ENCODE data around the gene APOL2. TPM values are rescaled to one million over a fixed set of nuclear protein-coding genes. Genes with fewer than 3 reads are reported as not detected.

The APOL2 gene
- total RNA-seq, 1 donor from 2014 or later: 38.3 TPM

DNA sequence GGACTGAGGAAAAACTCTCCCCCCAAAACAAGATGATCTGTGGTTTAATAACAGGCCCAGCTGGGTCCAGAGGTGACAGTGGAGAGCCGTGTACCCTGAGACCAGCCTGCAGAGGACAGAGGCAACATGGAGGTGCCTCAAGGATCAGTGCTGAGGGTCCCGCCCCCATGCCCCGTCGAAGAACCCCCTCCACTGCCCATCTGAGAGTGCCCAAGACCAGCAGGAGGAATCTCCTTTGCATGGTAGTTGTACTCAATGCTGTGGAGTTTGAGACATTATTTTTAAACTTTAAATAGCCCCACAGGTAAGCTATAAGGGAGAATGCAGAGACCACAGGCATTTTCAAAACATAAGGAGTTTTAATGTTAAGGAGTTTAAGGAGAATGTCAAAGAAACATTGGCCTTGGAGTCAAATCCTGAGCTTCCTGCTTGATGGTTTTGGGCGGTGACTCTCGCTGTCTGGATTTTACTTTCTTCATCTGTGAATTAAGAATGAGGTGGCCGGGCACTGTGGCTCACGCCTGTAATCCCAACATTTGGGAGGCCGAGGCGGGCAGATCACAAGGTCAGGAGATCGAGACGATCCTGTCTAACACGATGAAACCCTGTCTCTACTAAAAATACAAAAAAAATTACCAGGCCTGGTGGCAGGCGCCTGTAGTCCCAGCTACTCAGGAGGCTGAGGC is 20.4 kb upstream of the APOL2 start:
- POLR2A ChIA-PET: interaction anchor here (0.6 kb wide), 1 partner anchor 21 kb away, joined by 5 read pairs; no protein-coding TSS in a partner anchor
- ATAC-seq (ENCODE audit: low read depth) (no peak), DNase-seq (no peak)
- Mint-ChIP-seq H3K4me1 (peaks cover 16% of the 10 kb centered on the region), H3K27me3 (no peaks in the 10 kb centered on the region), H3K27ac (no peak overlapping the region), H3K4me3 (no peak overlapping the region), H3K9me3 (no peaks in the 10 kb centered on the region), H3K36me3 (ENCODE audit: low read depth) (peaks cover 51% of the 10 kb centered on the region)
- intact Hi-C loops (cut with micrococcal nuclease): no loop called here
- TF ChIP-seq, protein P1, sequence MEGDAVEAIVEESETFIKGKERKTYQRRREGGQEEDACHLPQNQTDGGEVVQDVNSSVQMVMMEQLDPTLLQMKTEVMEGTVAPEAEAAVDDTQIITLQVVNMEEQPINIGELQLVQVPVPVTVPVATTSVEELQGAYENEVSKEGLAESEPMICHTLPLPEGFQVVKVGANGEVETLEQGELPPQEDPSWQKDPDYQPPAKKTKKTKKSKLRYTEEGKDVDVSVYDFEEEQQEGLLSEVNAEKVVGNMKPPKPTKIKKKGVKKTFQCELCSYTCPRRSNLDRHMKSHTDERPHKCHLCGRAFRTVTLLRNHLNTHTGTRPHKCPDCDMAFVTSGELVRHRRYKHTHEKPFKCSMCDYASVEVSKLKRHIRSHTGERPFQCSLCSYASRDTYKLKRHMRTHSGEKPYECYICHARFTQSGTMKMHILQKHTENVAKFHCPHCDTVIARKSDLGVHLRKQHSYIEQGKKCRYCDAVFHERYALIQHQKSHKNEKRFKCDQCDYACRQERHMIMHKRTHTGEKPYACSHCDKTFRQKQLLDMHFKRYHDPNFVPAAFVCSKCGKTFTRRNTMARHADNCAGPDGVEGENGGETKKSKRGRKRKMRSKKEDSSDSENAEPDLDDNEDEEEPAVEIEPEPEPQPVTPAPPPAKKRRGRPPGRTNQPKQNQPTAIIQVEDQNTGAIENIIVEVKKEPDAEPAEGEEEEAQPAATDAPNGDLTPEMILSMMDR (IDR thresholded peaks at IDR 0.05): no peak
- CTCF ChIA-PET: no interaction called here

DNA sequence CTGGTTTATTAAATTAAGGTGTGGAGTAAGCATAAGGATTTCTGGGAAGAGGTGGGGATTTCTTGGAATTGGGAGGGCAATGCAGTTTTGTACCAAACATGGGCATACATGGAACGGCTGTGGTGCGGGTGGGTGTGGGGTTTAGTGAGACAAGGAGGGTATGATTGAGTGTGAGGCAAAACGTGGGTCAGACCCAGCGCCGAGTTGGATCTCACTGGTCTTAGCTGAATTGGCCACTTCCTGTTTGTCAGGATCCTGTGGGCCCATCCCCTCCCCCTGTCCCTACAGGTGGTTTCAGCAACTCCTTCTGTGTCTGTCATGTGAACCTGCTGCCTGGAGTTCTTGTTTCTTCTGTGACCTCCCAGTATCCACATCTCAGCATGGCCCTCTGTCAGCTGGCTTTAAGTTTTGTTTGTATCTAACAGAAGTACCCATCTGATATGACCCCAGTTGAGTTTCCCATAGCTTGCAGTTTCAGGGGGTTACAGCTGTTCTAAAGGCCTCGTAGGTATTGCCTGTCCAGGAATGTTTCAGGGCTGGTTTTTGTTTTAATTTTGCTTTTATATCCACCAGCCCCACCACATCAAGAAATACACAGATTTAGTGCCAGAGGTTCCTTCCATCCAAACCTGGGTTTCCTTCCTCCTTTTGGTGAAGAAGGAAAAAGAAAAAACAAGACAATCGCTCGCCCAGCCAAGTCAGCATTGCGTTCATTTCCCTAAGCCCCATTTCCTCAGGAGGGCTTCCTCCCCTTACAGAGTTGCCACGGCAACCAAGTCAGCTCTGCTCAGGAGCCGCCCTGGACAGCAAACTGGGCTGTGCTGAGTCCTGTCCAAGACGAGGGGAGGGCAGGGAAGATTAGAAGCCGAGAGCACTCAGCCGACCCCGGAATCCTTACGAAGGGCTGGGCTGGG is 19.6 kb upstream of the APOL2 start:
- no peak overlapping the region for H3K27ac Mint-ChIP-seq
- ATAC-seq (ENCODE audit: low read depth) (peak; percentile 5), DNase-seq (no peak)
- H3K27me3 Mint-ChIP-seq: no peaks in the 10 kb centered on the region
- H3K4me3 Mint-ChIP-seq: no peak overlapping the region
- intact Hi-C loops (cut with micrococcal nuclease): no loop called here
- TF ChIP-seq, protein P1 (IDR thresholded peaks at IDR 0.05): no peak
- POLR2A ChIA-PET: interaction anchor here (1.1 kb wide), 1 partner anchor 21 kb away, joined by 3 read pairs; no protein-coding TSS in a partner anchor
- H3K36me3 Mint-ChIP-seq (ENCODE audit: low read depth): peaks cover 48% of the 10 kb centered on the region
- H3K9me3 Mint-ChIP-seq: no peaks in the 10 kb centered on the region
- H3K4me1 Mint-ChIP-seq: peaks cover 19% of the 10 kb centered on the region
- CTCF ChIA-PET: no interaction called here

DNA sequence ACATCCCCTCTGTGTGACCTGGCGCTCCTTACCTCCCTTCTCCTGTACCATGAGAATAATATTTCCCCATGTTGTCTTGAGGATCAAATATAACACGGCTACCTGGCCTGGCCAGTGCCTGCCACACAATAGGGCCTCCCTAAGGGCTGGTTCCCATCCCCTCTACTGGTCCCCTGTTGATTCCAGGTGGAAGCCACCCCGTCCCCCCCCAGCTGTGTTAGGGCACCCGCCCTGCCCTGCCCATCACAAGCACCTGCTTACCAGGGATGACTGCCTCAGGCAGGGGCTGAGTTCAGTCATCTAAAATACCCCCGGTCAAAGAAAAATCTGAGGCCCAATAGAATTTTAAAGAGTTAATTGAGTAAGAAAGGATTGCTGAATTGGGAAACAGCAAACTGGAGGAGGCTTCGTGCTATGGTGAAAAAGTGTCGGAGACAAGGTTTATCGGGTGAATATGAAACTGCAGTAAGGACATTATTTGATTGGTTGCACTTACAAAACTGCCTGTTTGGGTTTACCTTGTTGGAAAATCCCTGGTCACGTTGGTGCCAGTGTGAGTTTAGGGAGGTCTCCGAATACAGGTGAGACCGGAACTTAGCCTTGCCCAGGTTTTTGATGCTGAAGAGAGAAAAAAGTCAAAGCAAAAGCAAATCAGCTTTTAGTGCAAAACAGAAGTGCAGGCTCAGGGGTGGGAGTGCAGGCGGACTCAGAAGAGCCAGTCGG is 18.8 kb upstream of the APOL2 start:
- ATAC-seq (ENCODE audit: low read depth) (no peak), DNase-seq (no peak)
- POLR2A ChIA-PET: interaction anchor here (1.1 kb wide), 1 partner anchor 20 kb away, joined by 3 read pairs; no protein-coding TSS in a partner anchor
- H3K27me3 Mint-ChIP-seq: no peaks in the 10 kb centered on the region
- TF ChIP-seq, protein P1 (IDR thresholded peaks at IDR 0.05): no peak
- H3K27ac Mint-ChIP-seq: no peak overlapping the region
- CTCF ChIA-PET: no interaction called here
- peaks cover 41% of the 10 kb centered on the region for H3K36me3 Mint-ChIP-seq (ENCODE audit: low read depth)
- no peak overlapping the region for H3K4me3 Mint-ChIP-seq
- H3K4me1 Mint-ChIP-seq: peaks cover 27% of the 10 kb centered on the region
- H3K9me3 Mint-ChIP-seq: no peaks in the 10 kb centered on the region
- intact Hi-C loops (cut with micrococcal nuclease): no loop called here

DNA sequence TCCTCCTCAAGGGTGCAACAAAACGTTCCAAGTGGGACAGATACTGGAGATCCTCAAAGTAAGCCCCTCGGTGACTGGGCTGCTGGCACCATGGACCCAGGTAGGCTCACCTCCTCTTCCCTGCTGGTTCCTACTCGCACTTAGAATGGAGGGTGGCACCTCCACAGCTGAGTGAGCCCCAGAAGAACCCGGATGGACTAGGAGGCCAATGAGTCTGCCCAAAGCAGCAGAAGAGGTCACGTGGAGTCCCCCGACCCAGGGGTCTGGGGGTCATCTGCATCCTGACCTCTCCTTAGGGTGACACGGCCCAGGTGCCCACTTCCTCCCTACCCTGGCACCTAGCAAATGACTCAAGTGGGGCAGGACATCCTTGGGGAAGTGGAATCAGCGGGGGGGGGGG is 18.0 kb upstream of the APOL2 start:
- DNase-seq (no peak), ATAC-seq (ENCODE audit: low read depth) (no peak)
- H3K27ac Mint-ChIP-seq: no peak overlapping the region
- peaks cover 38% of the 10 kb centered on the region for H3K36me3 Mint-ChIP-seq (ENCODE audit: low read depth)
- CTCF ChIA-PET: no interaction called here
- no peak overlapping the region for H3K4me3 Mint-ChIP-seq
- H3K27me3 Mint-ChIP-seq: no peaks in the 10 kb centered on the region
- H3K9me3 Mint-ChIP-seq: no peaks in the 10 kb centered on the region
- POLR2A ChIA-PET: no interaction called here
- TF ChIP-seq, protein P1 (IDR thresholded peaks at IDR 0.05): no peak
- peaks cover 34% of the 10 kb centered on the region for H3K4me1 Mint-ChIP-seq
- intact Hi-C loops (cut with micrococcal nuclease): no loop called here

All from activated B cell treated with CpG ODN at 0.5 μM for 24 hours (primary cell).